ENCODE measurements around the gene LBP. TPM values are rescaled to one million over a fixed set of nuclear protein-coding genes. Genes with fewer than 3 reads are reported as not detected.
A peak's percentile ranks its signal among the peaks of the same experiment; 100 is the strongest.

The LBP gene
- polyA plus RNA-seq, 1 of the 3 experiments (the other 2 are of a cell fraction): 0.03 TPM

GRCh38 chr20:38418509-38419204 lies 72.4 kb downstream of the LBP start:
- Histone ChIP-seq H4K20me1 (ENCODE audit: insufficient read depth) (peaks cover 29% of the 10 kb centered on the region), H3K27ac (ENCODE audit: low read depth in 2 of 2, low read length in 1 of 2) (peak overlapping the region in 1 of 2 experiments; percentile 12; a peak in 2 of 4 replicates), H3K27me3 (ENCODE audit: insufficient read depth) (no peaks in the 10 kb centered on the region), H3K9me2 (no peaks in the 10 kb centered on the region), H3K9me3 (no peaks in the 10 kb centered on the region), H3K79me2 (ENCODE audit: insufficient read depth) (peaks cover 13% of the 10 kb centered on the region; the same call in 1 of the 2 replicates), H3K4me1 (ENCODE audit: control insufficient read depth in 1 of 2, insufficient read depth in 2 of 2, low read depth in 1 of 2, low read length in 1 of 2) (peaks cover 0 to 6% of the 10 kb centered on the region in 2 experiments; a peak in 1 of 4 replicates), H3K4me3 (ENCODE audit: low read depth in 2 of 2, low read length in 1 of 2) (no peak overlapping the region), H3F3A (replicated peaks; ENCODE audit: insufficient read depth) (peaks cover 23% of the 10 kb centered on the region), H3K4me2 (no peak overlapping the region), H2AFZ (ENCODE audit: low read depth) (no peak overlapping the region), H3K9ac (no peak overlapping the region), H3K36me3 (replicated peaks in 1 of 2; ENCODE audit: control insufficient read depth in 1 of 2, insufficient read depth in 2 of 2, low read length in 1 of 2) (peaks cover 54 to 55% of the 10 kb centered on the region in 2 experiments)
- TF ChIP-seq PBX3 (IDR thresholded peaks at IDR 0.05) (peak; percentile 2; the same call in 1 of the 2 replicates), TEAD4 (IDR thresholded peaks at IDR 0.05; ENCODE audit: borderline replicate concordance, insufficient read depth) (no peak)
- POLR2A ChIA-PET: interaction anchor here (0.6 to 1.0 kb wide), 4 partner anchors 9 to 250 kb away, joined by 3 to 7 read pairs (median 4); partner anchors contain the start of gene SNHG17
- WGBS (ENCODE audit: low lambda C conversion rate): 88% methylated on average over 2 of the region's 4 CpGs
- CTCF ChIA-PET: interaction anchor here (3.5 to 4.0 kb wide), 2 partner anchors 11 to 16 kb away, joined by 11 to 25 read pairs; partner anchors contain the start of gene SNHG17
- DNase-seq: no peak

GRCh38 chr20:38420388-38421085 lies 74.3 kb downstream of the LBP start:
- DNase-seq: no peak
- peaks cover 48% of the 10 kb centered on the region for H4K20me1 ChIP-seq (ENCODE audit: insufficient read depth)
- no peak overlapping the region for H3K27ac ChIP-seq (ENCODE audit: low read depth in 2 of 2, low read length in 1 of 2)
- no peak for TF ChIP-seq RXRA (IDR thresholded peaks at IDR 0.05; ENCODE audit: borderline replicate concordance, low read depth)
- no peak overlapping the region for H3K4me3 ChIP-seq (ENCODE audit: low read depth in 2 of 2, low read length in 1 of 2)
- H3K79me2 ChIP-seq (ENCODE audit: insufficient read depth): peaks cover 32% of the 10 kb centered on the region
- no peak overlapping the region for H2AFZ ChIP-seq (ENCODE audit: low read depth)
- H3K9ac ChIP-seq: no peak overlapping the region
- ChIA-PET POLR2A (interaction anchor here (1.0 kb wide), 1 partner anchor 15 kb away, joined by 4 read pairs; the partner anchor contains the start of gene SNHG17), CTCF (interaction anchor here (1.1 to 4.9 kb wide), 3 partner anchors 12 to 15 kb away, joined by 3 to 23 read pairs (median 3); partner anchors contain the start of gene SNHG17)
- peaks cover 23% of the 10 kb centered on the region for H3F3A ChIP-seq (replicated peaks; ENCODE audit: insufficient read depth)
- no peaks in the 10 kb centered on the region for H3K9me2 ChIP-seq
- no peaks in the 10 kb centered on the region for H3K9me3 ChIP-seq
- WGBS (ENCODE audit: low lambda C conversion rate): 93% methylated on average over 8 of the region's 9 CpGs
- peaks cover 0 to 8% of the 10 kb centered on the region in 2 experiments; a peak in 1 of 4 replicates for H3K4me1 ChIP-seq (ENCODE audit: control insufficient read depth in 1 of 2, insufficient read depth in 2 of 2, low read depth in 1 of 2, low read length in 1 of 2)
- H3K36me3 ChIP-seq (replicated peaks in 1 of 2; ENCODE audit: control insufficient read depth in 1 of 2, insufficient read depth in 2 of 2, low read length in 1 of 2): peaks cover 72 to 73% of the 10 kb centered on the region in 2 experiments
- no peak overlapping the region for H3K4me2 ChIP-seq
- H3K27me3 ChIP-seq (ENCODE audit: insufficient read depth): no peaks in the 10 kb centered on the region

- Histone ChIP-seq H3K4me2 (no peak overlapping the region), H3K9me2 (no peaks in the 10 kb centered on the region), H3K79me2 (ENCODE audit: insufficient read depth) (peaks cover 41% of the 10 kb centered on the region), H3K36me3 (replicated peaks in 1 of 2; ENCODE audit: control insufficient read depth in 1 of 2, insufficient read depth in 2 of 2, low read length in 1 of 2) (peaks cover 73 to 81% of the 10 kb centered on the region in 2 experiments), H3K4me3 (ENCODE audit: low read depth in 2 of 2, low read length in 1 of 2) (no peak overlapping the region), H2AFZ (ENCODE audit: low read depth) (no peak overlapping the region), H3K27ac (ENCODE audit: low read depth in 2 of 2, low read length in 1 of 2) (no peak overlapping the region), H3K9ac (no peak overlapping the region), H3K27me3 (ENCODE audit: insufficient read depth) (no peaks in the 10 kb centered on the region), H3K4me1 (ENCODE audit: control insufficient read depth in 1 of 2, insufficient read depth in 2 of 2, low read depth in 1 of 2, low read length in 1 of 2) (peaks cover 8 to 9% of the 10 kb centered on the region in 2 experiments; a peak in 3 of 4 replicates), H3F3A (replicated peaks; ENCODE audit: insufficient read depth) (peaks cover 26% of the 10 kb centered on the region), H4K20me1 (ENCODE audit: insufficient read depth) (peaks cover 62% of the 10 kb centered on the region), H3K9me3 (no peaks in the 10 kb centered on the region)
- WGBS (ENCODE audit: low lambda C conversion rate): 83% methylated on average over 8 of the region's 10 CpGs
- ChIA-PET POLR2A (interaction anchor here (0.9 kb wide), 1 partner anchor 8 kb away, joined by 3 read pairs; no protein-coding TSS in a partner anchor), CTCF (interaction anchor here (1.0 to 4.9 kb wide), 4 partner anchors 10 to 24 kb away, joined by 3 to 23 read pairs (median 4); partner anchors contain the start of gene SNHG17)
- no peak for TF ChIP-seq FOSL2 (IDR thresholded peaks at IDR 0.05; ENCODE audit: borderline replicate concordance, low read depth)
- no peak for TF ChIP-seq NFIC (IDR thresholded peaks at IDR 0.05; ENCODE audit: borderline replicate concordance)
- TF ChIP-seq JUND (IDR thresholded peaks at IDR 0.05): no peak
- TF ChIP-seq FOXM1 (IDR thresholded peaks at IDR 0.05; ENCODE audit: low read depth): no peak
- DNase-seq: no peak
Measured at GRCh38 chr20:38421915-38422314, 75.6 kb downstream of the LBP start.
